Kidney (tissue), 22 donors: ENCODE measurements around the gene PLEKHG4. TPM values are rescaled to one million over a fixed set of nuclear protein-coding genes. Genes with fewer than 3 reads are reported as not detected.
A peak's percentile ranks its signal among the peaks of the same experiment; 100 is the strongest.

Experiments used
- DNase-seq, 5 donors: peaks; one replicate each; pipeline ENCODE4 v3.0.0-alpha.2; 2013 to 2020
- FAIRE-seq: peaks from 2 replicates; lab custom pipeline; 2012; peaks lifted over from hg19 to GRCh38; lab: Jason Lieb, UNC
- H3K27ac ChIP-seq, 2 donors: one replicate each; pipeline ENCODE4 v1.7.0; 2013; ENCODE audit warnings: low read depth in 2 of 2, low read length in 2 of 2, inconsistent platforms in 1 of 2
- H3K27me3 ChIP-seq: one replicate; pipeline ENCODE4 v1.7.1; 2013; ENCODE audit warnings: low read length, inconsistent platforms; ENCODE audit not compliant: control insufficient read depth, insufficient read depth
- H3K36me3 ChIP-seq, 3 donors: one replicate each; pipeline versions ENCODE4 v1.7.0 to v1.7.1; 2013; ENCODE audit warnings: low read length in 3 of 3, control low read depth in 1 of 3, inconsistent platforms in 1 of 3; ENCODE audit not compliant: insufficient read depth in 3 of 3, control insufficient read depth in 2 of 3
- H3K4me1 ChIP-seq, 3 donors: one replicate each; pipeline versions ENCODE4 v1.7.0 to v1.7.1; 2013; ENCODE audit warnings: low read length in 3 of 3, inconsistent platforms in 1 of 3, low read depth in 1 of 3; ENCODE audit not compliant: control insufficient read depth in 2 of 3, insufficient read depth in 2 of 3
- H3K4me3 ChIP-seq, 3 donors: one replicate each; pipeline versions ENCODE4 v1.7.0 to v1.8.1; 2013; ENCODE audit warnings: low read length in 3 of 3, control low read depth in 1 of 3, inconsistent platforms in 1 of 3
- H3K9ac ChIP-seq, 3 donors: one replicate each; pipeline versions ENCODE4 v1.7.0 to v1.7.1; 2013; ENCODE audit warnings: low read length in 3 of 3, control low read depth in 1 of 3, inconsistent platforms in 1 of 3
- H3K9me3 ChIP-seq, 3 donors: one replicate each; pipeline versions ENCODE4 v1.7.0 to v1.7.1; 2013; ENCODE audit warnings: low read length in 3 of 3, control low read depth in 1 of 3, inconsistent platforms in 1 of 3; ENCODE audit not compliant: control insufficient read depth in 2 of 3, insufficient read depth in 1 of 3
- intact Hi-C: fragments of 100-400 bp; cut with DNase I; formaldehyde crosslinking; loops from one replicate; pipeline ENCODE4 v1.11.1; 2022
- long read RNA-seq, 10 donors: library from polyadenylated mRNA in 1 of 10; unstranded in 1 of 10; transcript quantifications; one replicate each; pipeline ENCODE4 v2.0.0 and lab custom pipeline, GENCODE V29; 2021 to 2026
- polyA plus RNA-seq: library from polyadenylated mRNA; stranded (reverse); fragments of 350-450 nt; fragmentation: Illumina TruSeq; extraction: RNeasy Lipid Tissue Mini Kit (QIAGEN cat#74804); gene quantifications from one replicate; pipeline ENCODE4 v1.2.3, GENCODE V29; 2014; ENCODE audit warnings: low read depth, low replicate concordance; ENCODE audit not compliant: insufficient read depth
- total RNA-seq: library from RNA; stranded (reverse); fragmentation: NEBNext Ultra II Directional; extraction: Animal tissue kit (Norgen Biotek cat#: 25700); gene quantifications from one replicate; pipeline ENCODE4 v1.2.1, GENCODE V29; 2021
- TF ChIP-seq, protein P1 (sequence below): IDR thresholded peaks from 3 replicates; pipeline ENCODE4 v1.5.1; 2012; ENCODE audit warnings: mild to moderate bottlenecking, moderate library complexity, borderline replicate concordance; ENCODE audit not compliant: insufficient read depth; ENCODE audit errors: extremely low read depth
- donor health status: control.
- donor health status: control.
- donor health status: control.
- donor health status: control.
- donor health status: control.
- donor health status: DM: yes; HTN: yes; CAD: no.
- donor health status: Normal renal cell carcinoma (clear cell type).

PLEKHG4 gene, protein sequence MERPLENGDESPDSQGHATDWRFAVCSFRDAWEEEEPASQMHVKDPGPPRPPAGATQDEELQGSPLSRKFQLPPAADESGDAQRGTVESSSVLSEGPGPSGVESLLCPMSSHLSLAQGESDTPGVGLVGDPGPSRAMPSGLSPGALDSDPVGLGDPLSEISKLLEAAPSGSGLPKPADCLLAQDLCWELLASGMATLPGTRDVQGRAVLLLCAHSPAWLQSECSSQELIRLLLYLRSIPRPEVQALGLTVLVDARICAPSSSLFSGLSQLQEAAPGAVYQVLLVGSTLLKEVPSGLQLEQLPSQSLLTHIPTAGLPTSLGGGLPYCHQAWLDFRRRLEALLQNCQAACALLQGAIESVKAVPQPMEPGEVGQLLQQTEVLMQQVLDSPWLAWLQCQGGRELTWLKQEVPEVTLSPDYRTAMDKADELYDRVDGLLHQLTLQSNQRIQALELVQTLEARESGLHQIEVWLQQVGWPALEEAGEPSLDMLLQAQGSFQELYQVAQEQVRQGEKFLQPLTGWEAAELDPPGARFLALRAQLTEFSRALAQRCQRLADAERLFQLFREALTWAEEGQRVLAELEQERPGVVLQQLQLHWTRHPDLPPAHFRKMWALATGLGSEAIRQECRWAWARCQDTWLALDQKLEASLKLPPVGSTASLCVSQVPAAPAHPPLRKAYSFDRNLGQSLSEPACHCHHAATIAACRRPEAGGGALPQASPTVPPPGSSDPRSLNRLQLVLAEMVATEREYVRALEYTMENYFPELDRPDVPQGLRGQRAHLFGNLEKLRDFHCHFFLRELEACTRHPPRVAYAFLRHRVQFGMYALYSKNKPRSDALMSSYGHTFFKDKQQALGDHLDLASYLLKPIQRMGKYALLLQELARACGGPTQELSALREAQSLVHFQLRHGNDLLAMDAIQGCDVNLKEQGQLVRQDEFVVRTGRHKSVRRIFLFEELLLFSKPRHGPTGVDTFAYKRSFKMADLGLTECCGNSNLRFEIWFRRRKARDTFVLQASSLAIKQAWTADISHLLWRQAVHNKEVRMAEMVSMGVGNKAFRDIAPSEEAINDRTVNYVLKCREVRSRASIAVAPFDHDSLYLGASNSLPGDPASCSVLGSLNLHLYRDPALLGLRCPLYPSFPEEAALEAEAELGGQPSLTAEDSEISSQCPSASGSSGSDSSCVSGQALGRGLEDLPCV
- total RNA-seq = 10.1 TPM
- polyA plus RNA-seq = 2.6 TPM
- long read RNA-seq, donor 1 = 0 reads
- long read RNA-seq, donor 2, full-length matches to known transcripts = 1 of 1 reads
- long read RNA-seq, donor 2, partial matches to known transcripts = 0 of 1 reads
- long read RNA-seq, donor 2, other reads (novel, unspliced or antisense) = 0 of 1 reads
- long read RNA-seq, donor 3 = 0 reads
- long read RNA-seq, donor 4, full-length matches to known transcripts = 1 of 1 reads
- long read RNA-seq, donor 4, partial matches to known transcripts = 0 of 1 reads
- long read RNA-seq, donor 4, other reads (novel, unspliced or antisense) = 0 of 1 reads
- long read RNA-seq, donor 5 = 0 reads
- long read RNA-seq, donor 6 = 0 reads
- long read RNA-seq, donor 7, partial matches to known transcripts = 2 of 5 reads
- long read RNA-seq, donor 7, other reads (novel, unspliced or antisense) = 3 of 5 reads
- long read RNA-seq, donor 8, full-length matches to known transcripts = 1 of 1 reads
- long read RNA-seq, donor 8, partial matches to known transcripts = 0 of 1 reads
- long read RNA-seq, donor 8, other reads (novel, unspliced or antisense) = 0 of 1 reads
- long read RNA-seq, donor 9 = 0 reads
- long read RNA-seq, donor 10 = 0 reads

DNA sequence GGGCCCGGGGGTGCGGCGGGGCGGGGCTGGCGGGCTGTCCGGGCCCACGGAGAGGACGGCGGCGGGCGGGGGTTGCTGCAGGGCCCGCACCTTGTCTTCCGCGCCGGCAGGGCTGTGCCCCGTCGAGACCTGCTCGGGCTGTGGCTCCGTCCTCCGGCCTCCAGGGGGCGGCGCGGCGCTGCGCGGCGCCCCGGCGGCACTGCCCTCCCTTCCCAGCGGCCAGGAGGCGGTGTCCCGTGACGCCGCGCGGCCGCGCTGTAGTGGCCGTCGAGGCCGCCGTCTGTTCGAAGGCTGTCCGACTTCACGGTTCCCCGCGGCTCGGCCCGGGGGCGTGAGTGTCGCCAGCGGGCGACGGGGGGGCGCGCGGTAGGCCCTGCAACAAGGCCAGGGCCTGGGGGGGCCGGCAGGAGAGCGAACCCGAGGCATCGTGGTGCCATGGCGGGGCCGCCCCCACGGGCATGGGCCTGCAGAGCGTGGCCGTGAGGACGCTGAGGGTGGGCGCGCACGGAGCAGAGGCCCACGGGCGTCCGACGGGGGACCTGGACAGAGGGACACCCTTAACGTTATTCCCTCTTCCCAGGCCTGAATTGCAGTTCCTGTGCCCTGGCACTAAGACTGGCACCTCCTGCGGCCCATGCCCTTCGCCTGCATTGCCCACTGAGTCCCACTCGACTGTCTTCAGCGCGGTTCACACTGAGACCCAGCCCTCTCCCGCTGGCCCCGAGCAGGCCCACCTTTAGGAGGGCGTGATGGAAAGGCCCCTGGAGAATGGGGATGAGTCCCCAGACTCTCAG, at the start of gene PLEKHG4:
Gene PLEKHG4, plus strand, starts transcription at position 237 of the 794 bp plus-strand sequence. Its CDS starts 513 bp downstream, at position 750.
- Histone ChIP-seq H3K27ac (peak within 1 kb of the TSS in 1 of 2 donors; percentile 32), H3K4me1 (peaks cover 0 to 2% (median 0%) of the 10 kb centered on the region in 3 donors), H3K36me3 (no peaks in the 10 kb centered on the region), H3K27me3 (no peaks in the 10 kb centered on the region), H3K4me3 (peak within 1 kb of the TSS; percentile 11 to 37 (median 24)), H3K9me3 (no peaks in the 10 kb centered on the region), H3K9ac (peak within 1 kb of the TSS in 2 of 3 donors; percentile 41 to 48)
- intact Hi-C loops = no loop called here
- DNase-seq (peak; percentile 80 to 92 (median 86)), FAIRE-seq (no peak)
- TF ChIP-seq, protein P1, sequence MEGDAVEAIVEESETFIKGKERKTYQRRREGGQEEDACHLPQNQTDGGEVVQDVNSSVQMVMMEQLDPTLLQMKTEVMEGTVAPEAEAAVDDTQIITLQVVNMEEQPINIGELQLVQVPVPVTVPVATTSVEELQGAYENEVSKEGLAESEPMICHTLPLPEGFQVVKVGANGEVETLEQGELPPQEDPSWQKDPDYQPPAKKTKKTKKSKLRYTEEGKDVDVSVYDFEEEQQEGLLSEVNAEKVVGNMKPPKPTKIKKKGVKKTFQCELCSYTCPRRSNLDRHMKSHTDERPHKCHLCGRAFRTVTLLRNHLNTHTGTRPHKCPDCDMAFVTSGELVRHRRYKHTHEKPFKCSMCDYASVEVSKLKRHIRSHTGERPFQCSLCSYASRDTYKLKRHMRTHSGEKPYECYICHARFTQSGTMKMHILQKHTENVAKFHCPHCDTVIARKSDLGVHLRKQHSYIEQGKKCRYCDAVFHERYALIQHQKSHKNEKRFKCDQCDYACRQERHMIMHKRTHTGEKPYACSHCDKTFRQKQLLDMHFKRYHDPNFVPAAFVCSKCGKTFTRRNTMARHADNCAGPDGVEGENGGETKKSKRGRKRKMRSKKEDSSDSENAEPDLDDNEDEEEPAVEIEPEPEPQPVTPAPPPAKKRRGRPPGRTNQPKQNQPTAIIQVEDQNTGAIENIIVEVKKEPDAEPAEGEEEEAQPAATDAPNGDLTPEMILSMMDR = peak; percentile 68

DNA sequence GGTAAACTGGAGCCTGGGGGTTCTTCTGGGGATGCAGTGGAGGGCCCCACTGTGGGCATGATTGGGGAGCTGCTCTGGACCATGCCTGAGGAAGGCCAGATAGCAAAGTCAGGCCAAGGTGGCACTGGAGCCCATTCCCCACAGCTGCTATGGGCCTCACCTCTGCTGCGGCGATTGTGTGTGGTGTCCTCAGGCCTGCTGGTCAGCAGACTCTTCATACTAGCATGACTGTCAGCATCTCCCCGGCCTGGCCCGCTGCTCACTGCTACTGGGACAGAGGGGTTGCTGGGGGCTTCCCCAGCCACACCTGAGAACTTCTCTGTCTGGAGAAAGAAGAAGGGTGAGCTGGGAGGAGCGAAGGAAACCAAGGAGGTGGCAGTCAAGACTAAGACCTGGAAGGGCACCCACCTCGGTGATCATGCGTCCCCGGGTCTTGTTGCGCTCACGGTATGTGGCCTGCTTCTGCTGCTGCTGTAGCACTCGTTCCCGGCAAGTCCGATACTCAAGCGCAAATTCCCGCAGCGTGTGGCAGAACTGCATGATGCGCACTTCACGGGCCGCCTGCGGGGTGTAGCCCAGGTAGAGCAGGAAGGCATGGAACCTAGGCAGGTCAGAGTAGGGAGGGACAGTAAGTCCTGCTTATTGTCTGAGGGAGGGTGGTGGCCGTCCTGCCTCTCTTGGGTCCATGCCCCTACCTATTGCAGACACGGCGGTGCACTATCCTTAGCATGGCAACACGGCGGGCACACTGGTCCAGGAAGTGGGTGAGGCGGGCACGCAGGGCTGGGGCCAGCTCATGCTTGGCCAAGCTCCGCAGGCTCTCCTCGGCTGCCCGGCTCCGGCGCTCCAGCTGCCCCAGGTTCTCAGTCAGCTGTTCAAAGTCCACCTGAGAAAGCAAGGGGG, 49.2 kb upstream of the PLEKHG4 start:
- H3K9ac ChIP-seq = no peak overlapping the region
- H3K4me1 ChIP-seq = peaks cover 0 to 16% (median 11%) of the 10 kb centered on the region in 3 donors
- H3K36me3 ChIP-seq = peaks cover 2 to 28% (median 18%) of the 10 kb centered on the region in 3 donors
- H3K27ac ChIP-seq = no peak overlapping the region
- DNase-seq = peak in 2 of 5 donors; percentile 26 to 75
- H3K27me3 ChIP-seq = no peaks in the 10 kb centered on the region
- FAIRE-seq = no peak
- intact Hi-C loops = no loop called here
- H3K4me3 ChIP-seq = no peak overlapping the region
- H3K9me3 ChIP-seq = no peaks in the 10 kb centered on the region
- TF ChIP-seq, protein P1 = no peak
